Activated CD8-positive, alpha-beta memory T cell treated with anti-CD3 and anti-CD28 coated beads, Interleukin-2, amount 50 U/mL, for 48 hours (primary cell): ENCODE results near the gene CCNK.

Source experiments
- DNase-seq: peaks from one replicate; pipeline ENCODE4 v3.0.0-alpha.2; 2020

Gene CCNK

GRCh38 chr14:99556134-99556791 is 75.1 kb downstream of the CCNK start:
- DNase-seq = no peak

DNA sequence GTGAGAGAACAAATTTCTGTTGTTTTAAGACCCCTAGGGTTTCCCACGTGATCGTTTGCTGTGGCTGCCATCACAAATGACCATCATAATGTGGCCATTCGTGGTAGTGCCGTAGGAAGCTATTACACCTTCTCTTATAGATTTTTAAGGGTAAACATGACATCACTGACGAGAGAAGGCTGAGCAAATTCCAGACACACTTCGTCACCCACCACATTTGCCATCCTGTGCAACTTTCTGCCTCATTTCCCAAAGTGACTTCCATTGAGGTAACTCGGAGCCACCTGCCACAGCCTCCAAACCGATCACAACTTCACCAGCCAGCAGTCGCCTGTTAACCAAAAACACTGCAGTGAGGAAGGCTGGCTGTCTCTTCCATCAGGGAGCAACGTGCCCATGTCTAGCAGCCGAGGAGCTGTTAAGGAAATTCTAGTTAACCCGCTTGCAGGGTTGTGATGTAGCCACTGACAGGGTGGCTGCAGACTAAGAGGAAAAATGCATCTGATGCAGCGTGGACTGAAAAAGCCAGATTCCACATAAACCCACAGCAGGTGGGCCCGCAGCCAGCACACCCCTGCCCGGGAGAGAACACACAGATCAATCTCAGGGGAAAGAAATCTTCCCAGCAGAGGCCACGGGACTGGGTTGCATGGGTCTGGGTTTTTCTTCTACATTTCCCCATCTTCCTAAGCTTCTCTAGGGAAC is 78.2 kb downstream of the CCNK start:
- no peak for DNase-seq

GRCh38 chr14:99560403-99560802 is 79.2 kb downstream of the CCNK start:
- no peak for DNase-seq

DNA sequence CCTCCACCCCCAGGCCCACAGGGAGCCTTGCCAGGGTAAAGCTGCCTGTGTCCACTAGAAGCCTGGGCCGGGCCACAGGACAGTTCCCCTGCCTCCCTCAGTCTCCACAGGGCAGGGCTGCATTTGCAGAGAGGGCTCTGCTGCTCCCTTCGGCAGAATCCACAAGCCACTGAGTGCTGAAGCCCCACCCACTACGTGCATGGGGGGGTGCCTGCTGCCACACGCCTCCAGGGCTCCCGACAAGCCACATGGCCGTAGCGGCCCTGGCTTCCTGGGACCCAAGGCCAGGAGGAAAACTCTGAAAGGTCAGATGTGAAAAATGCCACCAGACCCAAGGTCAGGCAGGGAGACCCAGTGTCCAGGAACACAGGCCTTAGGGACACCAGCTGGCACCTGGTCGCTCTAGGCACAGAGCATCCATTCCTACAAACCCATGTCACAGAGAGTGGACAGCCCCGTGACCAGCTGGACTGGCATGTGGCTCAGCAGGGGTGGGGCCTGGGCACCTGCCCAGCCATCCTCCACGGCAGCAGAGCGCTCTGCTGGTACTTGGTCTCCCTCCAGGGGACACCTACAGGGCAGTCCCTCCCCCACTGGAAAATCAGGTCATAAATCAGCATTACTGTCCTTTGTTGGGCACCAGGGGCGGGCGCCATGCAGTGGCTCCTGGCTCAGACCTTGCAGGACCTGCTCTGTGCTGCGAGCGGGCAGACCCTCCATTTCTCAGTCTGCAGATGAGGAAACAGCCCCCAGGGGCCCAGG is 79.9 kb downstream of the CCNK start:
- DNase-seq = no peak

DNA sequence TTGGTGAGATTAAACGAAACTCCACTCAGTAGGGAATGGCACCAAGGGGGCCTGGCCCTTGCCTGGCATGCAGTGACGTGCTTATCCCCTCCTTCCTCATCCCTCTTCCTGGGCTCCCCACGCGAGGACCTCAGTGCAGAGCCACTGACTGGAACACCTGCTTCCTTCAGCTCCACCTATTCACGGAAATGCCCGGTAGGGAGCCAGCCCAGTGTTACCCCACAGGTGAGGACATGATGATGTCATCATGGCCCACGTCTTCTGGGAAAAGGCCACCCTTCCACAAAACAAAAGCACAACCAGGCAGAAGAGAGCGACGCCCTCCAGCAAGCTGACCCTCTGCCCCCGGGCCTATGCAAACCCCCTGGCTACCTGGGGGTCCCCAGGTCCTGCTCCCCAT is 80.7 kb downstream of the CCNK start:
- no peak for DNase-seq
